T-helper 1 cell treated with Interleukin-12 subunit alpha and Interleukin-12 subunit beta and Interleukin-4 antibody, amounts not matched to agents 30 μg/mL and 1 μg/mL, for 36 hours (primary cell): Measurements from ENCODE around the gene LCN1.

ENCODE experiments used
- H3K27ac Mint-ChIP-seq: one replicate; pipeline ENCODE4 v1.8.0; 2021; ENCODE audit warnings: mild to moderate bottlenecking, mixed read lengths
- H3K27me3 Mint-ChIP-seq: one replicate; pipeline ENCODE4 v1.8.0; 2021; ENCODE audit warnings: low read depth, mixed read lengths
- H3K36me3 Mint-ChIP-seq: one replicate; pipeline ENCODE4 v1.8.0; 2021; ENCODE audit warnings: low read depth, mixed read lengths
- H3K4me1 Mint-ChIP-seq: one replicate; pipeline ENCODE4 v1.8.0; 2021; ENCODE audit warnings: low read depth, mixed read lengths
- H3K4me3 Mint-ChIP-seq: one replicate; pipeline ENCODE4 v1.8.0; 2021; ENCODE audit warnings: mild to moderate bottlenecking, moderate library complexity, mixed read lengths
- H3K9me3 Mint-ChIP-seq: one replicate; pipeline ENCODE4 v1.8.0; 2021; ENCODE audit warnings: mixed read lengths

The LCN1 gene

GRCh38 chr9:135499326-135500070 lies 21.7 kb upstream of the LCN1 start:
- H3K9me3 Mint-ChIP-seq: no peaks in the 10 kb centered on the region
- H3K27me3 Mint-ChIP-seq: peaks cover 5% of the 10 kb centered on the region
- peaks cover 8% of the 10 kb centered on the region for H3K36me3 Mint-ChIP-seq
- H3K27ac Mint-ChIP-seq: no peak overlapping the region
- H3K4me3 Mint-ChIP-seq: peak overlapping the region; percentile 92
- H3K4me1 Mint-ChIP-seq: peaks cover 9% of the 10 kb centered on the region

GRCh38 chr9:135500071-135500524 lies 21.1 kb upstream of the LCN1 start:
- Mint-ChIP-seq H3K27ac (peak overlapping the region; percentile 52), H3K36me3 (peaks cover 11% of the 10 kb centered on the region), H3K9me3 (no peaks in the 10 kb centered on the region), H3K4me1 (peaks cover 9% of the 10 kb centered on the region), H3K27me3 (peaks cover 5% of the 10 kb centered on the region), H3K4me3 (peak overlapping the region; percentile 92)

- Mint-ChIP-seq H3K27ac (peak within 1 kb of the TSS; percentile 89), H3K4me3 (peak within 1 kb of the TSS; percentile 92), H3K4me1 (peaks cover 9% of the 10 kb centered on the region), H3K36me3 (peaks cover 13% of the 10 kb centered on the region), H3K9me3 (no peaks in the 10 kb centered on the region), H3K27me3 (peaks cover 5% of the 10 kb centered on the region)
These were observed 20.5 kb upstream of the LCN1 start, which contains the start of gene MRPS2 for GRCh38 chr9:135500525-135501260. Gene MRPS2, plus strand, starts transcription at chr9:135500682. Its CDS starts 29 bp downstream, at chr9:135500711.

- Mint-ChIP-seq H3K27me3 (peaks cover 5% of the 10 kb centered on the region), H3K27ac (peak overlapping the region; percentile 52), H3K4me3 (peak overlapping the region; percentile 92), H3K9me3 (no peaks in the 10 kb centered on the region), H3K4me1 (peaks cover 9% of the 10 kb centered on the region), H3K36me3 (peaks cover 13% of the 10 kb centered on the region)
These were observed 19.7 kb upstream of the LCN1 start for GRCh38 chr9:135501261-135502167.

- Mint-ChIP-seq H3K4me3 (peak overlapping the region; percentile 92), H3K27ac (no peak overlapping the region), H3K36me3 (peaks cover 13% of the 10 kb centered on the region), H3K27me3 (peaks cover 5% of the 10 kb centered on the region), H3K4me1 (peaks cover 9% of the 10 kb centered on the region), H3K9me3 (no peaks in the 10 kb centered on the region)
These were observed 18.9 kb upstream of the LCN1 start for GRCh38 chr9:135502168-135502872.

DNA sequence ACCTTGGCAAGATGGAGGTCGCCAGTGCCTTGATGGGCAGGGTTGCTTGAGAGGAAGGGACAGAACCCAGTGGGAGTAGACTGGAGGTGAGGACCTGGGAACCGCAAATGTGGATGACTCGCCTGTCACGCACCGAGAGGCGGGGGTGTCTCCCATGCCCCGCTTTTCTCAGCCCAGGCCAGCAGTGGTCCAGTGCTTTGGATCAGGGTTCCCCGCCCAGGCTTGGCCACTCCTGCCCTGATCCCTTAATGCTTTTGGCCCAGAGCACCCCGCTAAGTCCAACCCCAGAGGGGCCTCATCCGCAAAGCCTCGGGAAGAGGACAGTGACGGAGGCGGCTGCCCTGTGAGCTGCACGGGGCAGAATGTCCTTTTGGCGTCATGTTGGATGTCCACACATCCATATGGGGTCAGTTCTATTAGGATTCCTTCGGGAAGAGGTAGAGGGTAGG lies 18.3 kb upstream of the LCN1 start:
- H3K27me3 Mint-ChIP-seq: peaks cover 5% of the 10 kb centered on the region
- no peak overlapping the region for H3K4me3 Mint-ChIP-seq
- peaks cover 9% of the 10 kb centered on the region for H3K4me1 Mint-ChIP-seq
- peaks cover 13% of the 10 kb centered on the region for H3K36me3 Mint-ChIP-seq
- H3K27ac Mint-ChIP-seq: no peak overlapping the region
- no peaks in the 10 kb centered on the region for H3K9me3 Mint-ChIP-seq

- Mint-ChIP-seq H3K27me3 (peaks cover 5% of the 10 kb centered on the region), H3K36me3 (peaks cover 13% of the 10 kb centered on the region), H3K4me1 (peaks cover 9% of the 10 kb centered on the region), H3K4me3 (no peak overlapping the region), H3K27ac (no peak overlapping the region), H3K9me3 (no peaks in the 10 kb centered on the region)
These were observed 17.6 kb upstream of the LCN1 start for GRCh38 chr9:135503371-135504261.

DNA sequence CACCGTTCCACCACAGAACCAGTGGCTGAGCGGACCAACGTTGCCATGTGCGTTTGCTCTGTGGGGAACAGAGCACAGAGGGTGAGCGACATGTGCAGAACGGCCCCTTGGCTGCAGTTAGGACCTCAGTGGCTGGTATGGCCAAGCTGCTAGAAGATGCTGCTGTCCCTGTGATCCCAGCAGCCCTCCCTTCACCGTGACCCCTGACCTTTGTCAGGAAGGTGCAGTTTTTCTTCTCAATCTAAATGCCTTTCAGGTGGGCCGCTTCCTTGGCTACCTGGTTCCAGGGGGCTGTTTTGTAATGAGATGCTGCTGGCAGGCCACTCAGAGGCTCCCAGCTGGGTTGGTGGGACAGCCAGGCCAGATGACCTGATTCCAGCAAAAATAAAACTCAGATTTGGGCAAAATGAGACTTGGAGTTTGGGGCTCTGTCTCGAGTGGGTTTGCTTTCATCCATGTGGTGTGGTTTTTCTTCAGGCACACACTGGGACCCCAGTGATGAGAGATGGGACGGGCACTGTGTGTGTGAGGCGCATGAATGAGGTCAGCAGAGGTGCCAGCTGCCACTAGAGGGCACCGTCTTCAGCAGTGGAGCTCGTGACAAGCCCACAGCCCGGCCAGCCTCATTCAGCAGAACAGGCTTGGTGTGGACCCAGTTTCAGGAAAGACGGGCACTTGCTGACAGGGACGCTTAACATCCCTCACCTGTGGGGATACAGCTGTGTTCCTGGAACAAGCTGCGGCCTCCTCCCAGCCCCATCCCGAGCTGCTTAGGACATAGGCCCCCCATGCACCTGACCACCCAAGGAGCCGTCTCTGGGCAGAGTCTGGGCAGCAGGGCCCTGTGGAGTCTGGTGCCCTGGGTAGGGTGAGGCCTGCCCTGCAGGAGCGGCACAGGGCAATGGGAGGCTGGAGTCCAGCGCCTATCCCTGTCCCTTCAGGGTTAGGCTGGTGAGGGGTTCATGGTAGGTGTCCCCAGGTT lies 16.7 kb upstream of the LCN1 start:
- H3K4me3 Mint-ChIP-seq: no peak overlapping the region
- H3K9me3 Mint-ChIP-seq: peaks cover 6% of the 10 kb centered on the region
- H3K27ac Mint-ChIP-seq: no peak overlapping the region
- H3K27me3 Mint-ChIP-seq: no peaks in the 10 kb centered on the region
- H3K4me1 Mint-ChIP-seq: peaks cover 9% of the 10 kb centered on the region
- peaks cover 13% of the 10 kb centered on the region for H3K36me3 Mint-ChIP-seq

DNA sequence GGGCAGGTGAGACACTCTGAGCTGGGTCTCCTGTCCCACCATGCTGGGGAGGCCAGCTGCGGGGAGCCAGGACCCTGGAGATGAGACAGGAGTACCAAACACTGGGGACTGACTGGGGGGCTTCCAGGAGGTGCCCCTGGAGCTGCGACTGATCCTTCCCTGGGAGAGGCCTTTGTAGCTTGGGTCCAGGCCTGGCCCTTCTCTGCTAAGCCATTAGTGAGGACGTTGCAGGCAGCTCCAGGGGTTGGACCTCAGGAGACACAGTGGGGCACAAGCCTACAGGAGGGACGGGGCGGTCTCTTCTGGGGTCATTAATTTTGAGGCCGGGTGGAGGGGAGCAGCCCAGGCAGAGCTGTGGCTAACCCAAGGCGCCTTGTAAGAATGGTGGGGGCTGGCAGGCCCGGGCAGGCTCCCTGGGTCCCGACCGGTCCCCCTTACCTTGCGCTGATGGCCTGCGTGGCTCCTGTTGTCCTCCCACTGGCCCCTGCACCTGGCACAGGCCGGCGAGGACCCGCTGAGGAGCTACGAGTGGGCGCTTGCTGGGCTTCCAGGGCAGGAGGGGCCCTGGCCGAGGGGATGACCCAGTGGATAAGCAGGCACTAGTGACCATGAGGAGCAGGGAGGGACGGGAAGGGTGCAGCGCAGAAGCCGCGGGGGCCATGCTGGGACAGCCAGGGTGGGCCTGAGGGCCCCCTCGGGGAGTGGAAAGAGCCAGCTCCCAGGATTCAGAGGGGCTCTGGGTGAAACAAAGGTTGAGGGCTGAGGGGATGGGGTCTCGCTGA lies 15.6 kb upstream of the LCN1 start:
- no peaks in the 10 kb centered on the region for H3K27me3 Mint-ChIP-seq
- no peak overlapping the region for H3K27ac Mint-ChIP-seq
- H3K4me3 Mint-ChIP-seq: no peak overlapping the region
- H3K9me3 Mint-ChIP-seq: peaks cover 7% of the 10 kb centered on the region
- H3K4me1 Mint-ChIP-seq: peaks cover 9% of the 10 kb centered on the region
- peaks cover 13% of the 10 kb centered on the region for H3K36me3 Mint-ChIP-seq

DNA sequence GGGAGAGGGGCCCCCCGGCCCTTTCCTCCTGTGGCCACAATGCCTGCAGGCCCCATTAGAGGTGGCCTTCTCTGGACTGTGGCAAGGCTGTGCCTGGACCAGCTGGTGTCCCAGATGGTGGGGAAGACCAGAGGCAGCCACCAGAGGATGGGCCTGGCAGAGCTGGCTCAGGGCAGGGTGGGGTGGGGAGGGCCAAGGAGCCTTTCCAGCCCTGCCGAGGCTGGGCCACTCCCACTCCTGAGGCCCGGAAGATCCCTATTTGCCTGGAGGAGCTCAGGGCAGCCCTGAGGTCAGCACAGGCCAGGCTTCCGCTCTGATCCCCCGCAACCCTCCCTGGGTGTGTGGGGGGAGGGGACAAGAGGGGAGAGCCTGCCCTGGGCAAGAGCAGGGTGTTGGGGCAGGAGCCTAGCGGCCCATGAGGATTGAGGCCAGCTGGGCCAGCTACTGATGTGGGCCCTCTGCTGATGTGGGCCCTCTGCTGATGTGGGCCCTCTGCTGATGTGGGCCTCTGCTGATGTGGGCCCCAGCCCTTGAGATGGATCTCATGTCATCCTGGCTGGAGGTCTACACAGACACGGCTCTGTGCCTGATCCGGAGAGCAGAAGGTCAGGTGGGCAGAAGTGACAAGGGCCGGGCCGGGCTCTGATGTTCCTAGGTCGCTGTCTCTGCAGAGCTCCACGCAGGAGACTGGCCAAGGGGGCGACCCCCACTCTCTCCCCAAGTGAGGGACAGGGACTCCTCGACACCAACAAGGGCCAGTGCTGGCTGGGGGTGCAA lies 14.7 kb upstream of the LCN1 start:
- Mint-ChIP-seq H3K27me3 (no peaks in the 10 kb centered on the region), H3K4me3 (no peak overlapping the region), H3K27ac (no peak overlapping the region), H3K9me3 (peaks cover 7% of the 10 kb centered on the region), H3K4me1 (peaks cover 14% of the 10 kb centered on the region), H3K36me3 (peaks cover 13% of the 10 kb centered on the region)
